GM12878 (cell line): ENCODE data around the gene CASTOR1. TPM values are rescaled to one million over a fixed set of nuclear protein-coding genes. Genes with fewer than 3 reads are reported as not detected.

Source experiments
- ATAC-seq: fragments of 200-7000 bp; cut with Tn5 transposase; 3 replicates; pipeline ENCODE4 v1.9.1; 2020; ENCODE audit warnings: mild to moderate bottlenecking, moderate library complexity
- BruUV-seq: library from RNA; stranded (reverse); fragments of 400-500 nt; replicated peaks from 2 replicates; lab custom pipeline; 2021; lab: Mats Ljungman, UMichigan
- CTCF ChIA-PET: fragments of 300-600 bp; sonication (Branson Sonifier 250); formaldehyde crosslinking; extraction: SDS; loops from one replicate; lab custom pipeline; 2021; ENCODE audit warnings: inconsistent platforms; lab: Yijun Ruan, JAX
- POLR2A ChIA-PET: fragments of 350-600 bp; formaldehyde crosslinking; extraction: SDS; loops from one replicate; lab custom pipeline; 2021; ENCODE audit warnings: inconsistent platforms; lab: Charles Lee
- RAD21 ChIA-PET: fragments of 300-600 bp; sonication (Branson Sonifier 250); formaldehyde crosslinking; loops from one replicate; lab custom pipeline; 2023; ENCODE audit warnings: antibody characterized with exemption; ENCODE audit not compliant: unreplicated experiment; lab: Charles Lee
- SMC1A ChIA-PET: fragments of 300-600 bp; sonication (Branson Sonifier 250); formaldehyde crosslinking; loops from one replicate; lab custom pipeline; 2023; ENCODE audit not compliant: unreplicated experiment, uncharacterized antibody; lab: Charles Lee
- DNase-seq: peaks from one replicate; pipeline ENCODE4 v3.0.0-alpha.2; 2011; ENCODE audit warnings: low read depth, low spot score
- FAIRE-seq: peaks from 3 replicates; lab custom pipeline; 2011; peaks lifted over from hg19 to GRCh38; lab: Jason Lieb, UNC
- H2AFZ ChIP-seq: 2 replicates; pipeline ENCODE4 v1.6.0; 2011; ENCODE audit warnings: low read depth, low read length, control low read depth; ENCODE audit not compliant: control insufficient read depth
- H3K27ac ChIP-seq: 2 replicates; pipeline ENCODE4 v1.5.1; 2011; ENCODE audit warnings: control low read depth; ENCODE audit not compliant: control insufficient read depth, insufficient read depth
- H3K27me3 ChIP-seq, 2 experiments: replicated peaks in 1 of 2; 2 replicates each; pipeline versions ENCODE4 v1.6.0 to v1.6.1; 2011; ENCODE audit warnings: low read length in 1 of 2; ENCODE audit not compliant: control insufficient read depth in 2 of 2, insufficient read depth in 2 of 2
- H3K36me3 ChIP-seq, 2 experiments: 2 replicates each; pipeline ENCODE4 v1.5.1; 2011; ENCODE audit warnings: low read length in 1 of 2; ENCODE audit not compliant: control insufficient read depth in 2 of 2, insufficient read depth in 2 of 2
- H3K4me1 ChIP-seq: 2 replicates; pipeline ENCODE4 v1.6.1; 2011; ENCODE audit warnings: mild to moderate bottlenecking, low read length, moderate library complexity, mixed read lengths; ENCODE audit not compliant: control insufficient read depth, insufficient read depth
- H3K4me2 ChIP-seq: 2 replicates; pipeline ENCODE4 v1.6.0; 2011; ENCODE audit warnings: control low read depth; ENCODE audit not compliant: control insufficient read depth, insufficient read depth
- H3K4me3 ChIP-seq: fragments of 200-600 bp; sonication (generic); 2 replicates; pipeline ENCODE4 v1.5.1; 2016
- H3K79me2 ChIP-seq: 2 replicates; pipeline ENCODE4 v1.6.0; 2011; ENCODE audit warnings: low read length; ENCODE audit not compliant: control insufficient read depth, insufficient read depth
- H3K9ac ChIP-seq: 2 replicates; pipeline ENCODE4 v1.8.0; 2011; ENCODE audit warnings: low read length, control low read depth, mixed read lengths; ENCODE audit not compliant: control insufficient read depth, insufficient read depth
- H3K9me3 ChIP-seq: replicated peaks from 3 replicates; pipeline ENCODE4 v1.5.1; 2011; ENCODE audit warnings: mild to moderate bottlenecking, low read length; ENCODE audit not compliant: control insufficient read depth, insufficient read depth
- H4K20me1 ChIP-seq: 2 replicates; pipeline ENCODE4 v1.6.0; 2011; ENCODE audit not compliant: control insufficient read depth, insufficient read depth
- ATF3 ChIP-seq: IDR thresholded peaks from 2 replicates; pipeline ENCODE4 v1.6.1; 2011; ENCODE audit warnings: low read depth, mild to moderate bottlenecking, low read length, moderate library complexity, borderline replicate concordance; ENCODE audit errors: extremely low read depth
- BMI1 ChIP-seq: fragments of 450-650 bp; IDR thresholded peaks from 2 replicates; pipeline ENCODE4 v1.6.1; 2016; ENCODE audit warnings: mild to moderate bottlenecking, moderate library complexity, borderline replicate concordance
- CBFB ChIP-seq: IDR thresholded peaks from 2 replicates; pipeline ENCODE4 v1.6.1; 2016; ENCODE audit warnings: antibody characterized with exemption, low read depth
- CTCF ChIP-seq, 3 experiments: IDR thresholded peaks in 2 of 3; conservative IDR thresholded peaks in 1 of 3; 2 replicates each; pipeline ENCODE4 v1.5.1; 2011; ENCODE audit warnings: low read depth in 3 of 3, low read length in 3 of 3, mild to moderate bottlenecking in 3 of 3, control low read depth in 2 of 3, moderate library complexity in 2 of 3, inconsistent platforms in 1 of 3, mixed read lengths in 1 of 3; ENCODE audit not compliant: control insufficient read depth in 2 of 3, insufficient read depth in 1 of 3; ENCODE audit errors: extremely low read depth in 1 of 3
- ESRRA ChIP-seq: IDR thresholded peaks from 2 replicates; pipeline ENCODE4 v1.6.1; 2012; ENCODE audit warnings: mild to moderate bottlenecking, low read length, improper control_type of control experiment
- HCFC1 ChIP-seq: fragments of 150-350 bp; IDR thresholded peaks from 2 replicates; pipeline ENCODE4 v1.6.1; 2014; ENCODE audit warnings: low read length
- HDGF ChIP-seq: fragments of 450-650 bp; IDR thresholded peaks from 2 replicates; pipeline ENCODE4 v1.6.1; 2016; ENCODE audit warnings: antibody characterized with exemption
- IKZF1 ChIP-seq: fragments of 450-650 bp; conservative IDR thresholded peaks from 2 replicates; pipeline ENCODE4 v1.6.1; 2017; ENCODE audit warnings: antibody characterized with exemption, mild to moderate bottlenecking
- IRF4 ChIP-seq: IDR thresholded peaks from 2 replicates; pipeline ENCODE4 v1.6.1; 2011; ENCODE audit warnings: low read depth, low read length
- LARP7 ChIP-seq: fragments of 450-650 bp; IDR thresholded peaks from 2 replicates; pipeline ENCODE4 v1.6.1; 2017; ENCODE audit warnings: mild to moderate bottlenecking
- NFXL1 ChIP-seq: fragments of 450-650 bp; IDR thresholded peaks from 2 replicates; pipeline ENCODE4 v1.6.1; 2017; ENCODE audit warnings: antibody characterized with exemption, mild to moderate bottlenecking, borderline replicate concordance
- NR2F1 ChIP-seq: fragments of 450-650 bp; conservative IDR thresholded peaks from 2 replicates; pipeline ENCODE4 v1.6.1; 2017; ENCODE audit warnings: mild to moderate bottlenecking
- RAD51 ChIP-seq: fragments of 450-650 bp; IDR thresholded peaks from 2 replicates; pipeline ENCODE4 v1.6.1; 2016; ENCODE audit warnings: moderate library complexity, mild to moderate bottlenecking, inconsistent platforms
- RUNX3 ChIP-seq: IDR thresholded peaks from 2 replicates; pipeline ENCODE4 v1.6.1; 2012; ENCODE audit warnings: low read length, inconsistent platforms
- SMARCA5 ChIP-seq: fragments of 450-650 bp; IDR thresholded peaks from 2 replicates; pipeline ENCODE4 v1.6.1; 2017; ENCODE audit warnings: mild to moderate bottlenecking
- SREBF1 ChIP-seq: IDR thresholded peaks from 2 replicates; pipeline ENCODE4 v1.6.1; 2012; ENCODE audit warnings: mild to moderate bottlenecking, low read length
- ZNF207 ChIP-seq: fragments of 450-650 bp; IDR thresholded peaks from 2 replicates; pipeline ENCODE4 v1.6.1; 2014; ENCODE audit warnings: antibody characterized with exemption, mild to moderate bottlenecking, borderline replicate concordance
- ZNF384 ChIP-seq: IDR thresholded peaks from 2 replicates; pipeline ENCODE4 v1.6.1; 2012; ENCODE audit warnings: low read depth, mild to moderate bottlenecking, low read length, improper control_type of control experiment, borderline replicate concordance
- WGBS: methylation state at CpG from one replicate; pipeline ENCODE4 v1.1.6; 2016; ENCODE audit warnings: low lambda C conversion rate; ENCODE audit not compliant: insufficient replicate concordance, insufficient coverage; ENCODE audit errors: missing lambda C conversion rate; 5-methylcytosine and 5-hydroxymethylcytosine counted together
- in situ Hi-C: fragments of 300-500 bp; cut with MboI; formaldehyde crosslinking; loops from 9 replicates; pipeline ENCODE4 v1.14.3; 2018; ENCODE audit warnings: mixed read lengths
- intact Hi-C: fragments of 100-400 bp; cut with micrococcal nuclease; formaldehyde crosslinking; loops from one replicate; pipeline ENCODE4 v1.14.2; 2022; ENCODE audit not compliant: unreplicated experiment
- polyA plus RNA-seq, 11 experiments: library from polyadenylated mRNA; depleted of rRNA in 4 of 11; unstranded in 6 of 11; stranded (reverse) in 5 of 11; fragments of >200 nt; fragmentation: Nextera tagmentation in 4 of 11; fragmentation: Illumina TruSeq in 1 of 11; extraction: Ambion mirVana in 4 of 11; extraction: Trizol in 1 of 11; gene quantifications; 1 replicate in 1 of 11; 2 replicates in 10 of 11; pipeline versions ENCODE4 v1.2.1 to v1.2.3, GENCODE V29; 2011 to 2016; ENCODE audit warnings: inconsistent platforms in 2 of 11, missing spikeins in 2 of 11, low read depth in 1 of 11
- total RNA-seq, 4 experiments: library from RNA; depleted of rRNA in 3 of 4; stranded (reverse); fragments of >200 nt in 3 of 4; fragmentation: Illumina TruSeq in 1 of 4; extraction: Trizol in 1 of 4; gene quantifications; 2 replicates each; pipeline versions ENCODE4 v1.2.1 to v1.2.3, GENCODE V29; 2013 to 2021

Gene CASTOR1
- total and polyA plus RNA-seq, 10 of the 15 experiments (the other 5 are each of a cell fraction or from before 2014, with no cell fraction given): 0.31 to 9.1 (median 3.3) TPM

GRCh38 chr22:30326706-30327362 is 37.5 kb upstream of the CASTOR1 start, which contains the start of gene TBC1D10A (continued):
- no peak for TF ChIP-seq ATF3

GRCh38 chr22:30326255-30326705 is 37.0 kb upstream of the CASTOR1 start:
- RAD21 ChIA-PET: interaction anchor here (0.7 to 7.7 kb wide), 18 partner anchors 9 to 99 kb away, joined by 3 to 118 read pairs (median 4); partner anchors contain the start of genes CASTOR1, CCDC157, MTFP1 and RNF215
- BruUV-seq: no TSS peak
- CTCF ChIA-PET: interaction anchor here (0.5 to 11.2 kb wide), 11 partner anchors 10 to 152 kb away, joined by 3 to 125 read pairs (median 4); partner anchors contain the start of genes CASTOR1, CCDC157, RNF215 and SF3A1
- Histone ChIP-seq H3K36me3 (peaks cover 0 to 4% of the 10 kb centered on the region in 2 experiments; a peak in 3 of 4 replicates), H3K4me2 (peak overlapping the region; percentile 96), H3K27ac (peak overlapping the region; percentile 60), H3K27me3 (no peaks in the 10 kb centered on the region), H2AFZ (peak overlapping the region; percentile 64), H4K20me1 (no peaks in the 10 kb centered on the region), H3K79me2 (peaks cover 40% of the 10 kb centered on the region), H3K4me3 (peak overlapping the region; percentile 93), H3K9me3 (no peaks in the 10 kb centered on the region), H3K9ac (peak overlapping the region; percentile 63), H3K4me1 (peaks cover 16% of the 10 kb centered on the region)
- in situ Hi-C loops (no loop called here), intact Hi-C loops (loop anchor here (2.0 kb wide), 1 partner anchor 37 kb away; the partner anchor contains the start of gene CASTOR1)
- 1% methylated on average over 24 of the region's 34 CpGs for WGBS
- SMC1A ChIA-PET: interaction anchor here (1.0 to 9.5 kb wide), 5 partner anchors 12 to 36 kb away, joined by 3 to 100 read pairs (median 36); partner anchors contain the start of genes CASTOR1, CCDC157 and SF3A1
- POLR2A ChIA-PET: interaction anchor here (0.7 to 8.7 kb wide), 12 partner anchors 8 to 938 kb away, joined by 3 to 198 read pairs (median 5); partner anchors contain the start of genes AP1B1, CASTOR1, CCDC157 and SF3A1
- no peak for TF ChIP-seq IKZF1
- no peak for TF ChIP-seq ZNF384
- TF ChIP-seq RAD51: no peak
- TF ChIP-seq ZNF207: 0 out of 2 replicates have a peak, but pooled peaks have one; percentile 21
- TF ChIP-seq BMI1: no peak
- no peak for TF ChIP-seq HDGF
- 0 out of 2 replicates have a peak, but pooled peaks have one; percentile 65 for TF ChIP-seq LARP7
- TF ChIP-seq IRF4: no peak
- no peak for TF ChIP-seq SREBF1
- no peak for TF ChIP-seq ESRRA
- TF ChIP-seq SMARCA5: 0 out of 2 replicates have a peak, but pooled peaks have one; percentile 23
- no peak for TF ChIP-seq CBFB
- no peak for TF ChIP-seq HCFC1
- TF ChIP-seq RUNX3: no peak
- no peak for TF ChIP-seq CTCF (IDR thresholded peaks at IDR 0.05 in 2 of 3, conservative IDR thresholded peaks at IDR 0.05 in 1 of 3; ENCODE audit: control insufficient read depth in 2 of 3, extremely low read depth in 1 of 3, insufficient read depth in 1 of 3, low read depth in 3 of 3, low read length in 3 of 3)
- no peak for TF ChIP-seq NFXL1
- TF ChIP-seq NR2F1: 0 out of 2 replicates have a peak, but pooled peaks have one; percentile 28
- peak; percentile 71 for ATAC-seq
- no peak for DNase-seq
- FAIRE-seq: no peak
